ENCODE results near the gene DIPK2B.

Gene DIPK2B

DNA sequence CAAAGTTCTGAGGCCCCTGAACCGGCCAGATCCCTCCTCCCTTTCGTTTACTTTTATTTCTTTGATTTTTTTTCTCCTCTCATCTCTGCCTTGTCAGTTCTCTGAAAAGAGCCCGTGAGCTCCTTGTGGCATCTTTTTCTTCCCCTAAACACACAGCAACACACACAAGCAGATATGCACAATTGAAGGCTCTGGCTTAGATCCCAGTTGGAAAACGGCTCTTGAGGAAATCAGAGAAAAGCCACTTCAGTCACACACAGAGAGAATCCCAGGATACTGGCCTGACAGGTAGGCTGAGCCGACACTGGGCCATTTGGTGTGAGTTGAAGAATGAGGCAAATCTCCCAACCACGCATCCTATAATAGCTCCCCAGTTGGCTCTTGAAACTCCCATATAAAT, 12.9 kb downstream of the DIPK2B start:
- no peaks in the 10 kb centered on the region for H3K36me3 Mint-ChIP-seq
- H3K4me1 Mint-ChIP-seq, result peaks cover 23% of the 10 kb centered on the region
- H3K9me3 Mint-ChIP-seq, result no peaks in the 10 kb centered on the region
- CTCF ChIA-PET, result interaction anchor here (0.7 to 1.2 kb wide), 3 partner anchors 12 to 16 kb away, joined by 3 to 4 read pairs (median 3); no protein-coding TSS in a partner anchor
- DNase-seq, result no peak
- H3K27ac Mint-ChIP-seq, result peak overlapping the region; percentile 56
- H3K27me3 Mint-ChIP-seq, result no peaks in the 10 kb centered on the region
- H3K4me3 Mint-ChIP-seq, result peak overlapping the region; percentile 70

DNA sequence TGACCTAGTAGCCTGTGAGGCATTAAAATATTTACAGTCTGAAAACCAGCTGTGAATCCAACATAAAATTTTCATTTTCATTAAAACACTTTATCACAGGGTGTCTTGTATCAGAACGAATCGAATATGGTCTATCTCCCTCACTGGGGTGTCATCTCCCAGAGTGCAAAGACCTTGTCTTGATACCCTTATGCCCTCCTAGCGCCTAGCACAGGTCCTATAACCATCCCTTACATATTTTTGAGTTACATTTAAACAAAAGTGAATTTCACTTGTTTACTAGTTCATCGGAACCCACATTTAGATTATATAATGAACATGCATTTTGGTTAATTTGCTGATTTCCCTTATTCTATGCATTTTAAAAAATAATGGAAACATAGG, 14.0 kb downstream of the DIPK2B start:
- H3K4me1 Mint-ChIP-seq, result peaks cover 21% of the 10 kb centered on the region
- H3K9me3 Mint-ChIP-seq, result no peaks in the 10 kb centered on the region
- no peaks in the 10 kb centered on the region for H3K27me3 Mint-ChIP-seq
- H3K27ac Mint-ChIP-seq, result no peak overlapping the region
- CTCF ChIA-PET, result interaction anchor here (0.6 to 1.2 kb wide), 4 partner anchors 13 to 843 kb away, joined by 3 to 4 read pairs (median 3); no protein-coding TSS in a partner anchor
- H3K36me3 Mint-ChIP-seq, result no peaks in the 10 kb centered on the region
- DNase-seq, result no peak
- H3K4me3 Mint-ChIP-seq, result peak overlapping the region; percentile 70

DNA sequence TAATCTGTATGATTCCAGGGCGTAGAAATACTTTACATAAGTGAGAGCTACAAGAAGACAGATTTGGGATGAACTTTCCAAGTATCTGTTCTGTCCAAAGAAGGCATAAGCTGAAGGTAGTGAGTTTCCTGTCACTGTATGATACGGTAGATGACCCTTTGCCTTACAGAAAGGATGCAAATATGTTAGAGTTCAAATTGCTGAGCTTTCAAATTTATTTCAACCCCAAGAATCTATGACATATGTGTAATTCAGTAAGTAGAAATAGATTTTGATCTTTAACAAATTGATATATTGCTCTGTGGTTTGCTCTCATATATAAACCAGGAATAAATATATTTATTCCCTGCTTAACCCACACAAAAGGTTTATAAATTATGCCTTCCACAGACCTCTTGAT, 16.5 kb downstream of the DIPK2B start:
- Mint-ChIP-seq H3K9me3 (peaks cover 2% of the 10 kb centered on the region), H3K27ac (no peak overlapping the region), H3K27me3 (no peaks in the 10 kb centered on the region), H3K4me1 (peaks cover 13% of the 10 kb centered on the region), H3K36me3 (no peaks in the 10 kb centered on the region), H3K4me3 (no peak overlapping the region)
- no peak for DNase-seq
- CTCF ChIA-PET, result no interaction called here

DNA sequence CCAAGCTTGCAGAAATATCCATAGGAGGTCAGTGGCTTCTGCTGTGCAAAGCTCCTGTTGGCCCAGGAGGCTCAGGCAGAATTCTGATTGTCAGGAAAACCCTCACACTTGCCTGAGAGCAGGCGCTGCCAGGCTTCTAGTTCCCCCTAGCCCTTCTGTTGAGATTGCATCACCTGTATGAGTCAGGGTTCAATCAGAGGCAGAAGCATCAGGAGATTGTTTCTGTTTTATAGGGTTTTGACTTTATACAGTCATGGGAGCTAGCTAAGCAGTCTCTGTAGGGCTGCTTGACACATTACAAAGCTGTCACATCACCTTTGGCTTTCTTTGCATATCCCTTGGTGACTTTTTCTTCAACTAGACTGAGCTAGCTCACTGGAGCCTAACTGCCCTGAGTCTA, 27.8 kb downstream of the DIPK2B start:
- CTCF ChIA-PET, result interaction anchor here (0.9 kb wide), 1 partner anchor 15 kb away, joined by 3 read pairs; no protein-coding TSS in a partner anchor
- Mint-ChIP-seq H3K4me3 (no peak overlapping the region), H3K9me3 (peaks cover 1% of the 10 kb centered on the region), H3K27ac (no peak overlapping the region), H3K4me1 (no peaks in the 10 kb centered on the region), H3K36me3 (no peaks in the 10 kb centered on the region), H3K27me3 (no peaks in the 10 kb centered on the region)
- no peak for DNase-seq

DNA sequence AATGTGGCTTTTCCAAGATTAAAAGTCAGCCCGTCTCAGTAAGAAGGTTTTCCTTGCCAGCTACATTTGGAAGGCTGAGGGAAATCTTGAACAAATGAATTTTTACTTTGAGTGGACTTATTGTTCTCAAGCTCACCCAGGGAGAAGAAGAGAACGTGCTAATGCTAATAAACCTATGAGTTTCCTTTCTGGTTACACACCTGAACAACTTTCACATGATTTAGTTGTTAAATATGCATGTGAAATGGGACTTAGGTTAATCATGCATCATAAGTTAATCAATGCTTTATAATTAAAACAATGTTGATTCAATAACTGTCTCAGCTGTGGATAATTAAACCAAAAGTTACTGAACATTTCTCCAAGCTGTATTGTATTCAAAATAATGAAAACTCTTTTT, 33.9 kb downstream of the DIPK2B start:
- no peak for DNase-seq
- Mint-ChIP-seq H3K4me3 (no peak overlapping the region), H3K27ac (no peak overlapping the region), H3K4me1 (no peaks in the 10 kb centered on the region), H3K9me3 (no peaks in the 10 kb centered on the region), H3K27me3 (no peaks in the 10 kb centered on the region), H3K36me3 (no peaks in the 10 kb centered on the region)
- CTCF ChIA-PET, result no interaction called here

DNA sequence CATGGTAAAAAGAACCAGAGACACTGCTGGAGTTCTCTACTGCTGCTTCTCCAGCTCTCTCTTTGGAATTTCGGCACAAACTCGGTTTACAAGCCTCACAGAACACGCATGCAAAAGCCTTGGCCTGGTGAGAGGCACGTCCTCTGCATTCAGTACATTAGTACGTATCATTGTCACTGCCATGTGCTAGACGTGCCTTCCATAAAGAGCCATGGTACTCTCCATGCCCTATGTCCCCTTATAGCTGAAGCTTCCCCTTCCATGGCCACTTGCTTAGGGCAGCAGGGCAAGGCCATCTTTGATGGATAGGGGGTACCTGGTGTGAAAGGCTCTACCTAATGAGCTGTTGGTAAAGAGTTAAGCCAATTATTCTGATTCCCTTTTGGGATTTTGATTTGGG, 35.0 kb downstream of the DIPK2B start:
- H3K27ac Mint-ChIP-seq, result no peak overlapping the region
- no peaks in the 10 kb centered on the region for H3K27me3 Mint-ChIP-seq
- no peak overlapping the region for H3K4me3 Mint-ChIP-seq
- no peaks in the 10 kb centered on the region for H3K36me3 Mint-ChIP-seq
- no peaks in the 10 kb centered on the region for H3K4me1 Mint-ChIP-seq
- DNase-seq, result no peak
- no peaks in the 10 kb centered on the region for H3K9me3 Mint-ChIP-seq
- CTCF ChIA-PET, result no interaction called here

DNA sequence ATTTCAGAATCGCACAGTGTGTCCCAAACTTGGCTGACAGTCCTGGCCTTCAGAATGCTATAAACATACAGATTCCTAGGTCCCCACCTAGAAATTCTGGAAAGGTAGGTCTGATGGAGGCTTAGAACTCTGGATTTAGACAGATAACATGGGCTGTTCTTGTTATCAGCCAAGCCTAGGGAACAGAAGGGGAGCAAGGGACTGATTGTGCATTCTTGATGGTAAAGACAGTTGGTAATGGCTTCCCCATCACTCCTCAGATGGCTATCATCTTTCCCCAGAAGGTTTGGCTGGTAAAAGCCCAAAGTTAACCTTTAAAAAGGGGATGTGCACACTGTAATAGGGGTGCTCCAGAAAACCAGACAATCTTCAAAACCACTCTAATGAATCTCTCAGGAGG, 35.7 kb downstream of the DIPK2B start:
- no peaks in the 10 kb centered on the region for H3K4me1 Mint-ChIP-seq

DNA sequence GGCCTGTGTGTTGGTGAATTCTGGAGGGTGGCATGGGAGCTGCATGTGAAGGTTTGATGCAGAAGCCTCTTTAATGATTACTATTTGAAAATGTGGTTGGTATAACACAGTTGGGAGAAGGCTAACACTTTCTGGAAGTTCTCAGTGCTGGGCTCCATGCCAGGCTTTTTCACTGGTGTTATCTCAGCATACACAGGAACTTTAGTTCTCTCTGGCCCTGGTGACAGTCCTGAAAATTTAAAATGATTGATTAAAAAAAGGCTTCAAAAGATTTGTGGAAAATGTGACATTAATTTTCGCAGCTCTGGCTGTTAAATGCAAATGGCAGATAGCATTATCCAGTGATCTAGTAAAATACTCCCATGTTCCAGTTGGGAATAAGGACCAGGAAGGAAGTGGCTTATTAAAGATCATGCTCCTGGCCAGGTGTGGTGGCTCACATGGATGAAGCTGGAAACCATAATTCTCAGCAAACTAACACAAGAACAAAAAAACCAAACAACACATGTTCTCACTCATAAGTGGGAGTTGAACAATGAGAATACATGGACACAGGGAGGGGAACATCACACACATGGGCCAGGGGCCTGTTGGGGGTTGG, 36.6 kb downstream of the DIPK2B start:
- H3K27me3 Mint-ChIP-seq, result no peaks in the 10 kb centered on the region
- no peak overlapping the region for H3K27ac Mint-ChIP-seq
- no peak for DNase-seq
- H3K36me3 Mint-ChIP-seq, result no peaks in the 10 kb centered on the region
- CTCF ChIA-PET, result interaction anchor here (0.5 kb wide), 1 partner anchor 1216 kb away, joined by 3 read pairs; no protein-coding TSS in a partner anchor
- no peaks in the 10 kb centered on the region for H3K4me1 Mint-ChIP-seq
- H3K4me3 Mint-ChIP-seq, result no peak overlapping the region
- no peaks in the 10 kb centered on the region for H3K9me3 Mint-ChIP-seq

More for the DNA sequence above, 35.7 kb downstream of the DIPK2B start:
- Mint-ChIP-seq H3K9me3 (no peaks in the 10 kb centered on the region), H3K36me3 (no peaks in the 10 kb centered on the region), H3K27ac (no peak overlapping the region), H3K4me3 (no peak overlapping the region), H3K27me3 (no peaks in the 10 kb centered on the region)
- no peak for DNase-seq
- CTCF ChIA-PET, result no interaction called here

DNA sequence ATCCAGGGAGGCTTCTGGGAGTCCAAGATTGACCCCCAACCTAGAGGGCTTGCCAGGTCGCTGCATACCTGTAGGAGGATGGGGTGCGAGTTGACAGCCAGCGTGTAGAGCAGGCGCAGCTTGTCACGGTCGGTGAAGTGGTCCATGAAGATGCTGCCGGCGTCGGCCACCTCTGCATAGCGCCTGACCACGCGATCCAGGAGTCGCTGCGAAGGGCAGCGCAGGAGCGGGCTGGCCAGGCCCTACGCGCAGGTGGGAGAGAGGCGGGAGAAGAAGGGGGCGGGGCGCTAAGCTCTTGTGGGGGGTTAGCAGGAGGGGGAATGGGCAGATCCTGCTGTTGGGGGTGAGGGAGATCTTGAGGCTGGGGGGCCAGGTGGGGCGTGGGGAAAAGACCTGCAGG, 43.0 kb downstream of the DIPK2B start:
- CTCF ChIA-PET, result no interaction called here
- Mint-ChIP-seq H3K4me1 (no peaks in the 10 kb centered on the region), H3K9me3 (peaks cover 2% of the 10 kb centered on the region), H3K27ac (no peak overlapping the region), H3K36me3 (no peaks in the 10 kb centered on the region), H3K4me3 (no peak overlapping the region), H3K27me3 (no peaks in the 10 kb centered on the region)
- no peak for DNase-seq

DNA sequence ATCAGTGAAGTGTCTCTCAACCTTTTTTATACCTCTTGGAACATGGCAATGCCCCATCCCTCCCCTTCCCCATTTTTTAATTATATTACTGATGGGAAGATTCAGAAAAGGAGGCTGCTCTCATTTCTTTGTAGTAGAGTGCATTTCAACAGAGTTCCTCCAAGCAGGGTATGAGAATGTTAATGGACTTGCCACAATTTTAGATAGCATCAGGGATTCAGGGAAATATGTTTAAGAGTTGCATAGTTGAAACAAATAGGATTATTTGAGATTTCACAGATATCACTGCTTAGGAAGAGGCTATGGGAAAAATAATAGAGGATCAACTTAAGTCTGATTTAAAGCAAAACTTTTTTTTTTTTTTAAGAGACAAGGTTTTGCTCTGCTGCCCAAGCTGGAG, 46.2 kb downstream of the DIPK2B start:
- Mint-ChIP-seq H3K9me3 (peaks cover 2% of the 10 kb centered on the region), H3K4me1 (no peaks in the 10 kb centered on the region), H3K36me3 (no peaks in the 10 kb centered on the region), H3K27ac (no peak overlapping the region), H3K4me3 (no peak overlapping the region), H3K27me3 (no peaks in the 10 kb centered on the region)
- CTCF ChIA-PET, result no interaction called here
- no peak for DNase-seq

DNA sequence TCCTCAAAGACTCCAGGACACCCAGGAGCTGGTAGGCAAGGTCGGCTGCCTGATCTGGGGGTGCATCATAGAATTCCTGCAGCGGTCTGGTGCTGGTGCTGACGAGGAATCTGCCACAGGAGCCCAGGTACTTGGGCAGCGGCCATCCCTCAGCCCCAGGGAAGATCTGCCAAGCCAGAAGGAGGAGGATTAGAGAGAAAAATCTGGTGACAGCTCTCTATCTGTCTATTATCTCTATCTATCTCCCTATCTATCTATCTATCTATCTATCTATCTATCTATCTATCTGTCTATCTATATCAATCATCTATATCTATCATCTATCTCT, 46.7 kb downstream of the DIPK2B start:
- CTCF ChIA-PET, result no interaction called here
- Mint-ChIP-seq H3K4me1 (no peaks in the 10 kb centered on the region), H3K9me3 (peaks cover 2% of the 10 kb centered on the region), H3K4me3 (no peak overlapping the region), H3K36me3 (no peaks in the 10 kb centered on the region), H3K27me3 (no peaks in the 10 kb centered on the region), H3K27ac (no peak overlapping the region)
- DNase-seq, result no peak
